Stimulated activated CD8-positive, alpha-beta memory T cell treated with anti-CD3 and anti-CD28 coated beads, Interleukin-15, amount 100 ng/mL, for 1 hour (primary cell): ENCODE data around the gene SPANXN2.
"Not testable (repeated sequence)": the region's sequence is repeated elsewhere in the genome, so short reads cannot be mapped to it uniquely, and the experiment has no call there.

Experiments used
- DNase-seq: peaks from one replicate; pipeline ENCODE4 v3.0.0-alpha.2; 2020; ENCODE audit warnings: low read depth

Gene SPANXN2, protein sequence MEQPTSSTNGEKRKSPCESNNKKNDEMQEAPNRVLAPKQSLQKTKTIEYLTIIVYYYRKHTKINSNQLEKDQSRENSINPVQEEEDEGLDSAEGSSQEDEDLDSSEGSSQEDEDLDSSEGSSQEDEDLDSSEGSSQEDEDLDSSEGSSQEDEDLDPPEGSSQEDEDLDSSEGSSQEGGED

DNA sequence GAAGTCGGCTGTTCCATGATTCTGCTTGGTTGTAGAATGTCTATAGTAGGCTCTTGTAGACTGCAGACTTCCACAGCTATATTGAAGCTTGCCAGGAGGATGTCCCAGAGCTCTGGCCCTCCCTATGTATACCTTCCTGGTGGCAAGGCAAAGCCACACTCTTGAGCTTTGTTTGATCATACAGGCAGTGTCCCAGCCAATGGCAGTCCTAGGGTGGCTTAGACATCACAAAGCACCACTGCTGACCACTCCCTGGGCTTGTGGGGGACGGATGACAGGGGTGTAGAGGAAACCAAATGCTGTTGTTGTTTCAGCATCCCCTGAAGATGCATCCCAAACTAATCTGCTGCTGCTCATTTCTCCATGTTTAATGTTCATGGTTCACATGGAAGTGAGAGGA is at the start of gene SPANXN2:
Gene SPANXN2, minus strand, starts transcription at position 101 of the 400 bp plus-strand sequence. Its CDS starts 84 bp downstream, at position 17.
- DNase-seq, result not testable (repeated sequence)

DNA sequence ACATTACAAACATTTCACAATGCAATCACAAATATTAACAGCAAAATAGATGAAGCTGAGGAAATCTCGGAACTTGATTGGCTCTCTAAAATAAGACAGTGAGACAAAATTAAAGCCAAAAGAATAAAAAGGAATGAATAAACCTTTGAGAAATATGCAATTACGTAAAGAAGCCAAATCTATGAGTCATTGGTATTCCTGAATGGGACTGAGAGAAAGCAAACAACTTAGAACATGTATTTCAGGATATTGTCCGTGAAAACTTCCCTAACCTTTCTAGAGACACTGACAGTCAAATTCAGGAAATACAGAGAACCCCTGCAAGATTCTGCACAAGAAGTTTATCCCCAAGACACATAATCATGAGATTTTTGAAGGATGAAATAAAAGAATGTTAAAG is 48.4 kb upstream of the SPANXN2 start:
- no peak for DNase-seq

DNA sequence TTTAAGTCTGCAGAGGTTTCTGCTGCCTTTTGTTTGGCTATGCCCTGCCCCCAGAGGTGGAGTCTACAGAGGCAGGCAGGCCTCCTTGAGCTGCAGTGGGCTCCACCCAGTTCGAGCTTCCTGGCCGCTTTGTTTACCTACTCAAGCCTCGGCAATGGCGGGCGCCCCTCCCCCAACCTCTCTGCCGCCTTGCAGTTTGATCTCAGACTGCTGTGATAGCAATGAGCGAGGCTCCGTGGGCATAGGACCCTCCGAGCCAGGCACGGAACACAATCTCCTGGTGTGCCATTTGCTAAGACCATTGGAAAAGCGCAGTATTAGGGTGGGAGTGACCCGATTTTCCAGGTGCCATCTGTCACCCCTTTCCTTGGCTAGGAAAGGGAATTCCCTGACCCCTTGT is 47.2 kb upstream of the SPANXN2 start:
- DNase-seq, result not testable (repeated sequence)

DNA sequence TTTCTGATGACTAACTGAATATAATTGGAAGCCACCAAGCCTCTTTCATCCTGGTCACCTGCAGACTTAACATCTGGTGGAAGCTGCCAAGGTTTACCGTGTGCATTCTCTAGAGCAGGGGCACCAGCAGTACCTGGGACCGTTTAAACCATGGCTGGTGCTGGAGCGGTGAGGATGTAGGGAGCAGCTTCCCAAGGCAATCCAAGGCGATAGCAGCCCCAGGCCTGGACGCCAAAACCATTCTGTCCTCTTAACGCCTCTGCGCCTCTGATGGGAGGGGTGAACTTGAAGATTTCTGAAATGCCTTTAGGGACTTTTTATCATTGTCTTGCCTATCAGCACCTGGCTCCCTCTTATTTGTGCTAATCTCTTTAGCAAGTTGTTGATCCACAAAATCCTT is 37.3 kb upstream of the SPANXN2 start:
- DNase-seq, result no peak

DNA sequence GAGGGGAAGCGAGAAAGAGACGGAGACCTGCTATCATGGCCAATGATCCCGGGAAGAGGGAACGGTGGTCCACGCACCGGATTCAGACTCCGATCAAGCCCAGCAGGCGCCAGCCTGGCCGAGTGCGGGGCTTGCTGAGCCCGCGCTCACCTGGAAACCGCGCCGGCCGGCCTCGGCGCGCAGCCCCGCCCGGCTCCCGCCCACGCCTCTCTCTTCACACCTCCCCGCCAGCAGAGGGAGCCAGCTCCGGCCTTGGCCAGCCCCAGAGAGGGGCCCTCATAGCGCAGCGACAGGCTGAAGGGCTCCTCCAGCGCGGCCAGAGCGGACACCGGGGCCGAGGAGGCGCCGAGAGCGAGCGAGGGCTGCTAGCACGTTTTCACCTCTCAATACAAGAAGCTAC is 36.8 kb upstream of the SPANXN2 start:
- no peak for DNase-seq

DNA sequence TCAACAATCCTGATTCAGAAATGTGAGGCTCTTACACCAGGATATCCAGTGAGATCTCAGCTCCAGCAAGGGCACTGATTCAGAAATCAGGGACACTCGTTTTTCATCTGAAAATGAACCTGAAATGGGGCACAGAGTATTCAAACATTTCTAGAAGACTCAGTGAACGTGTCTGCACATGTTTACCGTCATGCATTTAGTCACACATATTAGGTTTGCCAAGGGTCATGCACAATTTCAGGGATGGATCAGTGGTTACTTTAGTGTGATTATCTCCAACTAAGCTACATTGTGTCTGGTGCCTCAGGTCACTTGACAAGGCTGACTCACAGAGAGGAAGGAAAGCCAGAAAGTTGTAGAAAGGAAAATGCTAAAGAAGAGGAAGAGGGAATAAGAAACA is 33.6 kb upstream of the SPANXN2 start:
- no peak for DNase-seq

DNA sequence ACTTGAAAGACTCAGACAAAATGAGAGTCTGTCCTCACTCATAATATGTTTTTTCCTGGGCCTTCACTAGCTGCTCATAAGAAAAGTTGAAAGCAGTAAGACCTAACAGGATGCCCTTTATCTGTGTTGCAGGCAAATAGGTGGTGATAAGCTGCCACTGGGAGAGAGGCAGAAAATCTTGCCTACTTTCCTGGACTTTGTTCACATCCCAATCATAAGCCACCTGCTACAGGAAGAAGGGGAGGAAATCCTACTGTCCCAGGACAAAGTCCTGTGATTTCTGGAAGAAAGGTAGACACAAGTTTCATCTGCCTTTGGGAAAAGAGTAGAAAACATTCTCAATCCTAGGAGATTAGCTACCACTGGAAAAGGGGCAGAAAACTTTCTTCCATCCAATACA is 13.3 kb upstream of the SPANXN2 start:
- no peak for DNase-seq

DNA sequence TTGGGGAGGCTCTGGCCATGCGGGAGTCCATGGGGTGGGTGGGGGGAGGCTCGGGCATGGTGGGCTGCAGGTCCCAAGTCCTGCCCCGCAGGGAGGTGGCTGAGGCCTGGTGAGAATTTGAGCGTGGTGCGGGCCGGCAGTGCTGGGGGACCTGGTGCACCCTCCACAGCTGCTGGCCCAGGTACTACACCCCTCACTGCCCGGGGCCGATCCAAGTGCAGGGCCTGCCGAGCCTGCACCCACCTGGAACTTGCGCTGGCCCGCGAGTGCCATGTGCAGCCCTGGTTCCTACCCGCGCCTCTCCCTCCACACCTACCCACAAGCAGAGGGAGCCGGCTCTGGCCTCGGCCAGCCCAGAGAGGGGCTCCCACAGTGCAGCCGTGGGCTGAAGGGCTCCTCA is 5.7 kb upstream of the SPANXN2 start:
- no peak for DNase-seq

DNA sequence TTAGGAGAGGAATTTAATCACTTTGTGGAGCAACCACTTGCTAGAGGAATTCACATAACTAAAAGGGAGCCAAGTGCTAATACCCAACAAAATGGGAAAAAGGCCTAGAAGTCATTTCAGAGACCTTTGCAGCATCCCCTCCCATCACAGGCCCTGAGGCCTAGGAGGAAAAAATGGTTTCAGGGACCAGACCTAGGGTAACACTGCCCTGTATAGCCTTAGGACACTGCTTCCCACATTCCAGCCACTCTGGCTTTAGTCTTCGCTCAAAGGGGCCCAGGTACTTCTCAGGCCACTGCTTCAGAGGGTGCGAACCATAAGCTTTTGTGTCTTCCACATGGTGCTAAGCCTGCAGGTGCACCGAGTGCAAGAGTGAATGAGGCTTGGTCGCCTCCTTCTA is 19.1 kb downstream of the SPANXN2 start:
- DNase-seq, result no peak

DNA sequence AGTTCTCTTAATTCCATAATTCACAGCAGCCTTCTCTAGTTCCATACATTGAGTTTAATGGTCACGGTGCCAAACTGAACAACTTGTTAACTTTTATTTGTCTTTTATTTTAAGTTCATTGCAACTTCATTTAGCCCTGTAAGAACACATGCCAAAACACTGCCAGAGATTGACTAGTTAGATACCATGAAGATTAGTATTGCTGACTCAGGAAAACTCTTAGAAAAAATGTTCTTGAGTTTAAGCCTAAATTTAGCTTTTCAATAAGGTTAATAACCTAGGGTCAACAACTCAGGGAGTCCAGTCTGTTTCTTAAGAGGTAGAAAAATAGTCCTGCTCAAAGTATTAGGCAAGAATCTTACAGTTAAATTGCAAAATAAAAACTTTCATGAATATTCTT is 25.7 kb downstream of the SPANXN2 start:
- no peak for DNase-seq

DNA sequence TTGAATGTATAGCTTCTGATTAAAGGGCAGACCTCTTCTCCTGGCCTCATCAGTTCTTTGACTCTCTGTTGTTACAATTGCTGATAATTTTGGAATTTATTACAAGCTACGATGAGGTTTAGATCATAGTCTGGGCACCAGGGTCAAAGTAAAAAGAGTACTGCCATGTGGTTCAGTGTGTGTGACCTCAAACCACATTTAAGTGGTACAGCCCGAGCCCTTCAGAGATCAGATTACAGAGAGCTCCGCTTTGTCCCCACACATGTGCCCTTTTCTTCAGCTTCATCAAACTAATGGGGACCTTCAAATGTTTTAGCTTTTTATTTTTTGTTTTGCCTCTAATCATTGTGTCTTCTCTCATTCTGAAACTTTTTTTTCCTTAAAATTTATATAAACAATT is 37.1 kb downstream of the SPANXN2 start:
- DNase-seq, result no peak

DNA sequence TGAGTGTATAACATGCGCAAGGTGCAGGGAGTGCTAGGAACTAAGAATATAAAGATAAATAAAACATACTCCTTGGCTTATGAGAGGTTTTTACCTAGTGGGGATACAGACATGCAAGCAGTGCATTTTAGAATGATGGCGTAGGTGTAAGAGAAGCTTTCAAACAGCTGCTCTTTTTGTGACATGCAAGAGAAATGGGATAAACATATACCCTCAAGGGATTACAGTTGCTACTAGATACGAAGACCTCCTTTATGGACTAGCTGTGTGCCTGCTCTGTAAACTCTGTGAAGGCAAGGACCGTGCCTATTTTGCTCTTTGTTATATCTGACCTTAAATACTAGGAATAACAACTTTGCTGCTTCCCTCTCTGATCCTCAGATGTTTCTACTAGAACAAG is 45.6 kb downstream of the SPANXN2 start:
- DNase-seq, result no peak

DNA sequence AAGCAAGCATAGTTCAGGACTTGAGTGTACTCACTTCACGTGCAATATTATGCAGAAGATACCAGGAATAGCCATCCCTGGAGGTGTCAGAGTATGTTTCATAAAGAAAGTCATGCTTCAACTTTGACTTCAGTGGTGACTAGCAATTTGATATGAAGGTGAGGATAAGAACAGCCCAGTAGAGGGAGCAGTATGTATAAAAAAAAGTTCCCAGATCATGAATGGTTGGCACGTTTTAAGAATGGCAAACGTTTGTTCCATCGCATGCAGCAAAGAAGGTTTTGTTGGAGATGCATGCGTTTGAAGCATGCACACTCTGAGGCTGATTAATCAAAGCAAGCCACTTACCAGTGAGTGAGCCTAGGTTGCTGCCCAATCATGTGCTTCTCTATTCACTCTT is 51.2 kb downstream of the SPANXN2 start:
- DNase-seq, result no peak

DNA sequence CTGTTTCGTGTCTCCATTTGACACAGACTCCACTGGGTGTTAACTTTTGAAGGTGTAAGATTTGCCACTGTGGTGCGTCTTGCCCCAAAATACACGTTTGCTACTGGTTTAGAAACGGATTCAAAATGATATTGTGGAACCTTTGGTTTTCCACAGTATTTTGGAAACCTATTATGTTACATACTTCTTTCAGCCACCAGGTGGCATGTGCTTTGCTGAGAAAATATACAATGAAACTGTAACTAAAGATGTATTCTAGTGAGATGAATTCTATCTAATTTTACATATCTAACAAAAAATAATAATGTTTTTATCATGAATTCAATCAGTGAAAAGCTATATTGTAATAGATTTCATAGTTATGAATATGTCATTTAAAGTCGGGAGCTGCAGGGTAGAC is 56.2 kb downstream of the SPANXN2 start:
- DNase-seq, result no peak

DNA sequence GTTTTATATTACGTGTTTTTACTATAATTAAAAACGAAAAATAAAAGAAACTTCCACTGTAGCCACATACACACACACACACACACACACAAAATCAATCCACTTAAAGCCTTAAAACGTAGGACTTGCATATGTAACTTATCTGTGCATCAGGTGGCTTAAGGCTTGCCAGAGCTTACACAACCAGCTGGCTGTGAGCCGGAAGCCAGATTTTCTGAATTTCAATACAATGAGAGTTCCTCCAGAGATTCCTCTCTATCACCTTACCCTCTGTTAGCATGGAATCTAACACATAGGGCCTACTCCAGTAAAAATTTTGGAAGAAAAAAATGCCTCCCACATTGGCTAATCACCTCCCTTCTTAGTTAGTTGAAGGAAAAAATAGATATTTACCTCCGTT is 56.8 kb downstream of the SPANXN2 start:
- no peak for DNase-seq
